UCSD-AML1 (cell line): Measurements from ENCODE around the gene MNDA.
"Not testable (repeated sequence)": the region's sequence is repeated elsewhere in the genome, so short reads cannot be mapped to it uniquely, and the experiment has no call there.

Source experiments
- DNase-seq: peaks from one replicate; lab custom pipeline; 2025; ENCODE audit not compliant: unreplicated experiment; lab: John Stamatoyannopoulos, UW

Gene MNDA

GRCh38 chr1:158836038-158836437 is 4.9 kb downstream of the MNDA start:
- no peak for DNase-seq

DNA sequence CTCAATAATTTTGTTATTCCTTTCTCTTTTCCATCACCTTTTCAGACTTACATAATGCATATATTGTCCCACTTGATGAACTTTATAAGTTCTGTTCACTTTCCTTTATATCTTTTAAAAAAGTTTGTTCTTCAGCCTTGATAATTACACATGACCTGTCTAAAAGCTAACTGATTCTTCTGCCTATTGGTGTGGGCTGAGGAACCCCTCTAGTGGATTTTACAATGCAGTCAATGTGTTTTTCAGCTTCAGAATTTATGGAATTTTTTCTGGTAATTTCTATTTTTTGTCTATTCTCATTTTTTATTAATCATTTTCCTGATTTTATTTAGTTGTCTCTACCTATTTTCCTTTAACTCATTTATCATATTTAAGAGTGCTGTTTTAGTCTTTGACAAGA is 7.5 kb downstream of the MNDA start:
- DNase-seq: no peak

GRCh38 chr1:158839566-158839965 is 8.4 kb downstream of the MNDA start:
- DNase-seq: no peak

DNA sequence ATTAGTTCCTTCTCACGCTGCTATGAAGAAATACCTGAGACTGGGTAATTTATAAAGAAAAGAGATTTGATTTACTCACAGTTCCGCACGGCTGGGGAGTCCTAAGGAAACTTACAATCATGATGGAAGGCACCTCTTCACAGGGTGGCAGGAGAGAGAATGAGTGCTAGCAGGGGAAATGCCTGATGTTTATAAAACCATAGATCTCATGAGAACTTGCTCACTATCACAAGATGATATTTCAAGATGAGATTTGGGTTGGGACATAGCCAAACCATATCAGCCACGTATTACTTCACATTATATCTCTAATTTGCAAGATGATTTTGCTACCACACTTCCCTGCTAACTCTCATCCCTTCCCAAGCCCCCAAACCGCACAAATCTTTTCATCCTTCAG is 9.1 kb downstream of the MNDA start:
- DNase-seq: no peak

- no peak for DNase-seq
Observed at GRCh38 chr1:158864595-158864994, 33.4 kb downstream of the MNDA start.

DNA sequence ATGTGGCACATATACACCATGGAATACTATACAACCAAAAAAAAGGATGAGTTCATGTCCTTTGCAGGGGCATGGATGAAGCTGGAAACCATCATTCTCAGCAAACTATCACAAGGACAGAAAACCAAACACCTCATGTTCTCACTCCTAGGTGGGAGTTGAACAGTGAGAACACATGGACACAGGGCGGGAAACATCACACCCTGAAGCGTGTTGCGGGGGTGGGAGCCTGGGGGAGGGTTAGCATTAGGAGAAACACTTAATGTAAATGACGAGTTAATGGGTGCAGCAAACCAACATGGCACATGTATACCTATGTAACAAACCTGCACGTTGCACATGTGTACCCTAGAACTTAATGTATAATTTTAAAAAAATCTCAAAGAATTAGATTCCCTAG is 39.3 kb downstream of the MNDA start:
- DNase-seq: not testable (repeated sequence)

DNA sequence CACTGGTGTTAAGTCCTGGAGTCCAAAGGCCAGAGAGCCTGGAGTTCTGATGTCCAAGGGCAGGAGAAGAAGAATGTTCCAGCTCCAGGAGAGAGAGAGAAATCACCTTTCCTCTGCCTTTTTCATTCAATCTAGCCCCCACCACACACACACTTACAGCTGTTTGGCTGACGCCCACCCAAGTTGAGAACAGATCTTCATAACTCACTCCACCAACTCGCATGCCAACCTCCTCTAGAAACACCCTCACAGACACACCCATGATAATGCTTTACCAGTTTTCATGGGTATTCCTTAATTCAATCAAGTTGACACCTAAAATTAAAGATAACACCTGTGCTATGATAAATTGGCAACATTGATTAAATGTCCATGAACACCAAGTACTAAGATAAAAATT is 42.0 kb downstream of the MNDA start:
- DNase-seq: no peak

DNA sequence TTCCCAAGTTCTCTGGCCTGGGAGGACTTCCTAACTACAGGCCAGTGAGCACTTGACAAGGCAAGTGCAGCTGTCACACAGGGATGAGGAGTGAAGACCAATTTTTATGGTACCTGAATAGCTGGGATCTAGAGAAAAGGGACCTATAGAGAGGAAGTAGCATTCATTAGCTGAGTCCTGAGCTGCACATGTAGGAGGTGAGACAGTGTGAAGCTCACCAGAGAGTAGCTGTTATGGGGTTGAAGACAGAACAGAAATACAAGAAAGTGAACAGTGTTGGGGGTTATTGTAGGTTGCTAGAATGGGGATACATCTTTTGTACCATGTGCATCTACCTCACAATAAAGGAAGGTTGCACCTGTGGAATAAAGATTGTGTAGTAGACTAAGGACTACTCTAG is 62.5 kb downstream of the MNDA start:
- no peak for DNase-seq

DNA sequence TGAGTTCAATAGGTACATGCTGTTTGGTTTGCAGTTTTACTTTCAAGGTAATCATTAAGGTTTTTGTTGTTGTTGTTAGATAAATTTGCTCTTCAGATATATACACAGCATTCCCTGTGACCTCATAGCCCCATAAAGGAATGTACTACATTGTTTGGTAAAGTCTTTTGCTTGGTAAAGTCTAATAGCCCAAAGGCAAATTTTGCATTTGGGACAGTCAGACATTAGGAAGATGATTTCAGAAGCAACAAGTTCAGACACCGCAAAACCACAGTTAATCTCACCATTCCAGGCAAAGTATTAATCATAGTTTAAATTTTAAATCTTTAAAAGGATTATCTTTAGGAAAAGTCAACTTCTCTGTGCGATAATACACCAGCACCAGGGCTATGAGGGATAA is 67.6 kb downstream of the MNDA start:
- no peak for DNase-seq
